Coronary artery (tissue), 2 donors: ENCODE measurements around the gene VSIG10.
A peak's percentile ranks its signal among the peaks of the same experiment; 100 is the strongest.

Experiments used
- DNase-seq: peaks from one replicate; pipeline ENCODE4 v3.0.0-alpha.2; 2017; ENCODE audit warnings: low spot score
- H3K27ac ChIP-seq, 2 donors: fragments of 200-600 bp; sonication (generic); one replicate each; pipeline ENCODE4 v1.5.1; 2016 to 2019
- H3K4me3 ChIP-seq: fragments of 200-600 bp; sonication (generic); 2 replicates; pipeline ENCODE4 v1.5.1; 2016; ENCODE audit warnings: mild to moderate bottlenecking, moderate library complexity
- TF ChIP-seq, protein P1 (sequence below): fragments of 200-600 bp; sonication (generic); IDR thresholded peaks from one replicate; pipeline ENCODE4 v1.5.1; 2019; ENCODE audit warnings: antibody characterized with exemption

The VSIG10 gene, protein sequence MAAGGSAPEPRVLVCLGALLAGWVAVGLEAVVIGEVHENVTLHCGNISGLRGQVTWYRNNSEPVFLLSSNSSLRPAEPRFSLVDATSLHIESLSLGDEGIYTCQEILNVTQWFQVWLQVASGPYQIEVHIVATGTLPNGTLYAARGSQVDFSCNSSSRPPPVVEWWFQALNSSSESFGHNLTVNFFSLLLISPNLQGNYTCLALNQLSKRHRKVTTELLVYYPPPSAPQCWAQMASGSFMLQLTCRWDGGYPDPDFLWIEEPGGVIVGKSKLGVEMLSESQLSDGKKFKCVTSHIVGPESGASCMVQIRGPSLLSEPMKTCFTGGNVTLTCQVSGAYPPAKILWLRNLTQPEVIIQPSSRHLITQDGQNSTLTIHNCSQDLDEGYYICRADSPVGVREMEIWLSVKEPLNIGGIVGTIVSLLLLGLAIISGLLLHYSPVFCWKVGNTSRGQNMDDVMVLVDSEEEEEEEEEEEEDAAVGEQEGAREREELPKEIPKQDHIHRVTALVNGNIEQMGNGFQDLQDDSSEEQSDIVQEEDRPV

DNA sequence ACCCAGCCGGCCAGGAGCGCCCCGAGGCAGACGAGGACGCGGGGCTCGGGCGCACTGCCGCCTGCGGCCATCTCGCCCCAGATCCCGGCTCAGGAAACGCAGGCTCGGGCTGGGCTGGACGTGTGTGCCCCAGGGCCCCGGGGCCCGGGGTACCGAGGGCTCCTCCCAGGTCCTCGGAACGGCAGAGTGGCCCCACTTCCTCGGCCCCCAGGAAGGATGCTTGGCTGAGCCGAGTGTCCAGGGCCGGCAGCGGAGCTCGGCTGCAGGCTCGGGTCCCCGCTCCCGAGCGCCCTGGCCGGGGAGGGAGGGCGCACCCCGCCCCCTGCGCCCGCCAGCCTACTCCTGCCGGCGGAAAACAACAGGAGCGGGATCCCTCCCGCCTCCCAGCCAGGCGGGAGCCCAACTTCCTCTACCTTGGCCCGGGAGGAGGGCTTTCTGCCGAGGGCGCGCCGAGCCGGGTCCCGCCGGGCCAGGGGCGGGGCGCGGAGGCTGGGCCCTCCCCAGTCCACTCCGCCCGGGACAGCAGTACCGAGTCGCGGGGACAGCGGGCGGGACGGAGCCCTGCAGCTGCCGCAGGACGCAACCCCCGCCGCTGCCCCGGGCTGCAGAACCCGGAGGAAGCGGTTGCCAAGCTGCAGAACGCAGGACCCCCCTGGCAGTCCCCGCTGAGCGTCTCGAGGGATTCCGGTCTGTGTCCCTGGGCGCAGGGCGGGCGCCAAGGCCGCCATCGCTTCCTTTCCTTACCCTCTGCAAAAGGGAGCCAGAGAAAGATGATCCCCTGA lies at the start of gene VSIG10:
TSS of gene VSIG10 (minus strand) at position 411 of the 782 bp plus-strand sequence. CDS start at position 71, 340 bp downstream.
- Histone ChIP-seq H3K27ac (peak within 1 kb of the TSS; percentile 49 to 79), H3K4me3 (peak within 1 kb of the TSS; percentile 87)
- TF ChIP-seq, protein P1, sequence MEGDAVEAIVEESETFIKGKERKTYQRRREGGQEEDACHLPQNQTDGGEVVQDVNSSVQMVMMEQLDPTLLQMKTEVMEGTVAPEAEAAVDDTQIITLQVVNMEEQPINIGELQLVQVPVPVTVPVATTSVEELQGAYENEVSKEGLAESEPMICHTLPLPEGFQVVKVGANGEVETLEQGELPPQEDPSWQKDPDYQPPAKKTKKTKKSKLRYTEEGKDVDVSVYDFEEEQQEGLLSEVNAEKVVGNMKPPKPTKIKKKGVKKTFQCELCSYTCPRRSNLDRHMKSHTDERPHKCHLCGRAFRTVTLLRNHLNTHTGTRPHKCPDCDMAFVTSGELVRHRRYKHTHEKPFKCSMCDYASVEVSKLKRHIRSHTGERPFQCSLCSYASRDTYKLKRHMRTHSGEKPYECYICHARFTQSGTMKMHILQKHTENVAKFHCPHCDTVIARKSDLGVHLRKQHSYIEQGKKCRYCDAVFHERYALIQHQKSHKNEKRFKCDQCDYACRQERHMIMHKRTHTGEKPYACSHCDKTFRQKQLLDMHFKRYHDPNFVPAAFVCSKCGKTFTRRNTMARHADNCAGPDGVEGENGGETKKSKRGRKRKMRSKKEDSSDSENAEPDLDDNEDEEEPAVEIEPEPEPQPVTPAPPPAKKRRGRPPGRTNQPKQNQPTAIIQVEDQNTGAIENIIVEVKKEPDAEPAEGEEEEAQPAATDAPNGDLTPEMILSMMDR = no peak
- peak; percentile 77 for DNase-seq

DNA sequence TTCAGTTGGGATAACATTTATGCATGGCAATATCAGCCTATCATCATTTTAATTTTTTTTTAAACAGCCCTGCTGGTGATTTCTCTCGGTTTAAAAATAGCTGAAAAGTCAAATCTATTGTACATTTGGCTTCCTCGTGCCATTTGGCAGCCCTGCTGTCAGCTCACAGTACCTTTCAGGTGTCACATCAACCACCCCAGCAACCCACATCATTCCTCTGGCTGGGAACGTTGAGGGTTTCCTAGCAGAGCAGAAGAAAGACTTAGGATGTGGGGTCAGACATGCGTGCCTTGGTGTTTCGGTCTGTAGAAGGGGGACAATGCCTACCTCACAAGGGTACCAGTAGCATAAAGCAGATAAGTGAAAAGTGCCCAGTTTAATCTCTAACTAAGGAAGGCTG lies 47.9 kb upstream of the VSIG10 start:
- DNase-seq = no peak
- TF ChIP-seq, protein P1 = no peak
- H3K4me3 ChIP-seq = no peak overlapping the region
- no peak overlapping the region for H3K27ac ChIP-seq

DNA sequence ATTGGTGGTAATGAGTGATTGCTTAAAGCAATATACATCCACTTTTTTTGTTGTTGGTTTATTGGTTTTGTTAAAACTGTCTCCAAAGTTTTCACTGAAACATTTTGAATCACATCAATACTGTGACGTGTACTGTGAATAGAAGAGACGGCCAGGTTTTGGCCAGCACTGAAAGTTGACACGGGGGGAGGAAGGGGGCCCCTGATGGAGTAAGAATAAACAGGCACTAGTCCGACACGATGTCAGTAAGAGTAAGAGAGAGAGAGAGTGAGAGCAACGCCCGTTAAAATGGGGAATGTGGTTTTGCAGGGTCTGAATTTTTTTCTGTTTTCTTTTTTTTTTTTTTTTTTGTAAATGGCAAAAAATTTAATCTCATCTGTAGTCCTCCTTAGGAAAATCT lies 46.8 kb upstream of the VSIG10 start:
- no peak overlapping the region for H3K27ac ChIP-seq
- no peak for DNase-seq
- no peak overlapping the region for H3K4me3 ChIP-seq
- TF ChIP-seq, protein P1 = no peak

DNA sequence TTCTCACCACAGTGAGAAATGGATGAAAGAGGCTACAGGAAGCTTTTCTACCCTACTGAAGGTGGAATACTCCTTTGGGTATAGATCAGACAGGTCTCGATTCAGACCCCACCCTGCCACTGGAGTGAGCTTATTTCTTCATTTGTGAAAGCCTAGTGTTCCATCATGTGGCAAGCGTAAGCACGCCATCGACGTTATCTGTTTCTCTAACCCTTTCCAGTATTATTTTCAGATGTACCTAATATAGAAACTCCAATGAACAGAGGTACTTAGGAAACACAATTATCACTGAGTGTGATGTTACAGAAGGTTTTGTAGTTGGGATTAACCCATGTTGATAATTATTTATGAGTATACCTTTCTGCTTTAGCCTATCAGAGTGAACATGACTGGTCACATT lies 44.5 kb upstream of the VSIG10 start:
- TF ChIP-seq, protein P1 = no peak
- Histone ChIP-seq H3K27ac (no peak overlapping the region), H3K4me3 (no peak overlapping the region)
- DNase-seq = no peak

DNA sequence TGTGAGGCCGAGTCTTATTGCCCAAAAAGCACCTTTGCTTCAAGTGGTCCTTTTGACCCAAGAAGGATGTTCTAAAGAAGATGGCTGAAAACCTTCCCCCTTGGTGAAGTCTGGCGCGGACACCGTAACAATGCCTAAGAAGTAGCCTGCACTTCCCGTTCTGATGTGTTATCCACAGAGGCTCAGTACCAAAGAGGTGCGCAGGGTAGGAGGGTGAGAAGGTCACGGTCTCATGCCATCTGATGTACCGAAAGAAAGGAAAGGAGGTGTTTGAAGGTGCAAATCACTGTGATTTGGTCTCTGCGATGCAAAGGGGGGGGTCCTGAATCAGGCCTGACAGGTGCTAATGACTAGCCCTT lies 42.0 kb upstream of the VSIG10 start:
- no peak overlapping the region for H3K4me3 ChIP-seq
- H3K27ac ChIP-seq = no peak overlapping the region
- TF ChIP-seq, protein P1 = no peak
- DNase-seq = no peak

DNA sequence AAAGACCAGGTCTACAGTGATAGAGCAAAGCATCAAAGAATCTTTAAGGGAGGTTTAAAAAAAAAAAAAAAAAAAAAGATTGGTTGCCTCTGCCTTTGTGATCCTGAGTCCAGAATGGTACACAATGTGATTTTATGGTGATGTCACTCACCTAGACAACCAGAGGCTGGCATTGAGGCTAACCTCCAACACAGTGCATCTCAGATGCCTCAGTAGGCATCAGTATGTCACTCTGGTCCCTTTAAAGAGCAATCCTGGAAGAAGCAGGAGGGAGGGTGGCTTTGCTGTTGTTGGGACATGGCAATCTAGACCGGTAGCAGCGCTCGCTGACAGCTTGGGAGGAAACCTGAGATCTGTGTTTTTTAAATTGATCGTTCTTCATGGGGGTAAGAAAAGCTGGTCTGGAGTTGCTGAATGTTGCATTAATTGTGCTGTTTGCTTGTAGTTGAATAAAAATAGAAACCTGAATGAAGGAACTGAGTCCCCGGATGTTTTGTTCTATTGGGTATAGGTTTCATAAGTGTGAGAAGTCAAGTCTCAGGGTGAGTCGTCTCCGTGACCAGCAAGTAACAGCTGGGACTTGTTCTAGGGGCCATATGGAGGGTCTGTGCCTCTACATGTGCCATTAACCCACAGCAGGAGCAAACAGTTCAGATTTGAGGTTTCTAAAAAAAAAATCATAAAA lies 41.4 kb upstream of the VSIG10 start:
- no peak for DNase-seq
- TF ChIP-seq, protein P1 = no peak
- H3K4me3 ChIP-seq = no peak overlapping the region
- H3K27ac ChIP-seq = no peak overlapping the region
